ENCODE data around the gene DYDC1.

DYDC1 gene

GRCh38 chr10:80357851-80358125, 1.2 kb upstream of the DYDC1 start:
- DNase-seq: no peak
- Histone ChIP-seq H3K4me3 (ENCODE audit: low read depth, low read length) (no peak overlapping the region), H3K27ac (no peak overlapping the region), H3K27me3 (ENCODE audit: insufficient read depth, low read depth, severe bottlenecking) (no peaks in the 10 kb centered on the region), H3K36me3 (no peaks in the 10 kb centered on the region), H3K9me3 (ENCODE audit: severe bottlenecking) (no peaks in the 10 kb centered on the region)
- no peak for TF ChIP-seq CTCF (IDR thresholded peaks at IDR 0.05; ENCODE audit: low read depth, low read length)

GRCh38 chr10:80356989-80357850, 665 bp upstream of the DYDC1 start:
- H3K4me3 ChIP-seq (ENCODE audit: low read depth, low read length): peak overlapping the region; percentile 56

GRCh38 chr10:80351220-80351619, 5.3 kb downstream of the DYDC1 start:
- Histone ChIP-seq H3K4me3 (ENCODE audit: low read depth, low read length) (no peak overlapping the region), H3K9me3 (ENCODE audit: severe bottlenecking) (no peaks in the 10 kb centered on the region), H3K27me3 (ENCODE audit: insufficient read depth, low read depth, severe bottlenecking) (no peaks in the 10 kb centered on the region), H3K27ac (no peak overlapping the region), H3K36me3 (no peaks in the 10 kb centered on the region)
- DNase-seq: no peak
- no peak for TF ChIP-seq CTCF (IDR thresholded peaks at IDR 0.05; ENCODE audit: low read depth, low read length)

More at GRCh38 chr10:80356989-80357850, 665 bp upstream of the DYDC1 start:
- no peak for TF ChIP-seq CTCF (IDR thresholded peaks at IDR 0.05; ENCODE audit: low read depth, low read length)
- H3K9me3 ChIP-seq (ENCODE audit: severe bottlenecking): no peaks in the 10 kb centered on the region
- no peaks in the 10 kb centered on the region for H3K36me3 ChIP-seq
- H3K27me3 ChIP-seq (ENCODE audit: insufficient read depth, low read depth, severe bottlenecking): no peaks in the 10 kb centered on the region
- DNase-seq: peak; percentile 72
- H3K27ac ChIP-seq: peak overlapping the region; percentile 33; the same call in 1 of the 2 replicates

GRCh38 chr10:80350251-80350650, 6.3 kb downstream of the DYDC1 start:
- Histone ChIP-seq H3K27me3 (ENCODE audit: insufficient read depth, low read depth, severe bottlenecking) (no peaks in the 10 kb centered on the region), H3K4me3 (ENCODE audit: low read depth, low read length) (no peak overlapping the region), H3K36me3 (no peaks in the 10 kb centered on the region), H3K27ac (no peak overlapping the region), H3K9me3 (ENCODE audit: severe bottlenecking) (no peaks in the 10 kb centered on the region)
- no peak for TF ChIP-seq CTCF (IDR thresholded peaks at IDR 0.05; ENCODE audit: low read depth, low read length)
- DNase-seq: no peak

GRCh38 chr10:80344912-80345311, 11.6 kb downstream of the DYDC1 start:
- Histone ChIP-seq H3K4me3 (ENCODE audit: low read depth, low read length) (no peak overlapping the region), H3K36me3 (no peaks in the 10 kb centered on the region), H3K27me3 (ENCODE audit: insufficient read depth, low read depth, severe bottlenecking) (no peaks in the 10 kb centered on the region), H3K27ac (no peak overlapping the region), H3K9me3 (ENCODE audit: severe bottlenecking) (no peaks in the 10 kb centered on the region)
- no peak for DNase-seq
- TF ChIP-seq CTCF (IDR thresholded peaks at IDR 0.05; ENCODE audit: low read depth, low read length): no peak

GRCh38 chr10:80344276-80344675, 12.3 kb downstream of the DYDC1 start:
- no peak overlapping the region for H3K4me3 ChIP-seq (ENCODE audit: low read depth, low read length)
- TF ChIP-seq CTCF (IDR thresholded peaks at IDR 0.05; ENCODE audit: low read depth, low read length): no peak
- H3K36me3 ChIP-seq: no peaks in the 10 kb centered on the region
- H3K9me3 ChIP-seq (ENCODE audit: severe bottlenecking): no peaks in the 10 kb centered on the region
- DNase-seq: no peak
- no peak overlapping the region for H3K27ac ChIP-seq
- no peaks in the 10 kb centered on the region for H3K27me3 ChIP-seq (ENCODE audit: insufficient read depth, low read depth, severe bottlenecking)

Data from WERI-Rb-1 (cell line).